ENCODE measurements around the gene FDX2.

DNA sequence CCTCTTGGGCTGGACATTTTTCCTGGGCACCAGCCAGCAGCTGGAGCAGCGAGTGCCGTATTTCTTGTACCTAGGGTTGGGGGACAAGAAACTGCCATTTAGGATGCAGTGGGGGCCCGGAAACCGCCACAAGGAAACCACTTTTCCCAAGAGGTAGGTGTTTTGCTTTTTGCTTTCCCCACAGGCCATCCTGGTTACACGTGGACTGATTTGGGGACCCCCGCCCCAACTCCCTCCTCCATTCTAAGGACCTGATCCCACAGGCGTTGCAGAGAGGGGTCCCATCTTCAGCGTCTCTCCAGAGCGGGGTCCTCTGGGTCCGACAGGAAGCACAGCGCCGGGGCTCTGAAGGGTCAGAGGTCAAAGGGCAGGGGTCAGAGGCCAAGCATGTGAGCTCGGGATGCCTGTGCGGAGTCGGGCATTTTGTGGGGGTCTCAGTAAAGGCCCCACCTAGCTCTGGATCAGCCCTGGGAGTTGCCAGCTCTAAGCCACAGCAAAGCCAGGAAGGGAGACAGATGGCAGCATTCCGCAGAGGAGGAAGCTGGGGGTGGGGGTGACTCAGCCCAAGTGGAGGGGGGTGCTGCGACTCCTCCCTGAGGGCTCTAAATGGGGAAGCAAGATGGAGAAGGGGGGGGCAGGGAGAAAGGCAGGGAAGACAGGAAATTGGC is 10.5 kb downstream of the FDX2 start:
- TF ChIP-seq, protein P1, sequence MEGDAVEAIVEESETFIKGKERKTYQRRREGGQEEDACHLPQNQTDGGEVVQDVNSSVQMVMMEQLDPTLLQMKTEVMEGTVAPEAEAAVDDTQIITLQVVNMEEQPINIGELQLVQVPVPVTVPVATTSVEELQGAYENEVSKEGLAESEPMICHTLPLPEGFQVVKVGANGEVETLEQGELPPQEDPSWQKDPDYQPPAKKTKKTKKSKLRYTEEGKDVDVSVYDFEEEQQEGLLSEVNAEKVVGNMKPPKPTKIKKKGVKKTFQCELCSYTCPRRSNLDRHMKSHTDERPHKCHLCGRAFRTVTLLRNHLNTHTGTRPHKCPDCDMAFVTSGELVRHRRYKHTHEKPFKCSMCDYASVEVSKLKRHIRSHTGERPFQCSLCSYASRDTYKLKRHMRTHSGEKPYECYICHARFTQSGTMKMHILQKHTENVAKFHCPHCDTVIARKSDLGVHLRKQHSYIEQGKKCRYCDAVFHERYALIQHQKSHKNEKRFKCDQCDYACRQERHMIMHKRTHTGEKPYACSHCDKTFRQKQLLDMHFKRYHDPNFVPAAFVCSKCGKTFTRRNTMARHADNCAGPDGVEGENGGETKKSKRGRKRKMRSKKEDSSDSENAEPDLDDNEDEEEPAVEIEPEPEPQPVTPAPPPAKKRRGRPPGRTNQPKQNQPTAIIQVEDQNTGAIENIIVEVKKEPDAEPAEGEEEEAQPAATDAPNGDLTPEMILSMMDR (IDR thresholded peaks at IDR 0.05; ENCODE audit: extremely low read depth in 1 of 2, insufficient read depth in 1 of 2, low read depth in 1 of 2, low read length in 2 of 2): no peak
- no peak for TF ChIP-seq EZH2 (IDR thresholded peaks at IDR 0.05; ENCODE audit: borderline replicate concordance, low read depth, low read length, severe bottlenecking)
